ENCODE measurements around the gene SLC23A1. TPM values are rescaled to one million over a fixed set of nuclear protein-coding genes. Genes with fewer than 3 reads are reported as not detected.
A peak's percentile ranks its signal among the peaks of the same experiment; 100 is the strongest.

SLC23A1 gene
- total and polyA plus RNA-seq, 9 of the 15 experiments (the other 6 are each of a cell fraction or from before 2014, with no cell fraction given) = 0.03 to 0.20 (median 0.05) TPM; not detected in 5

DNA sequence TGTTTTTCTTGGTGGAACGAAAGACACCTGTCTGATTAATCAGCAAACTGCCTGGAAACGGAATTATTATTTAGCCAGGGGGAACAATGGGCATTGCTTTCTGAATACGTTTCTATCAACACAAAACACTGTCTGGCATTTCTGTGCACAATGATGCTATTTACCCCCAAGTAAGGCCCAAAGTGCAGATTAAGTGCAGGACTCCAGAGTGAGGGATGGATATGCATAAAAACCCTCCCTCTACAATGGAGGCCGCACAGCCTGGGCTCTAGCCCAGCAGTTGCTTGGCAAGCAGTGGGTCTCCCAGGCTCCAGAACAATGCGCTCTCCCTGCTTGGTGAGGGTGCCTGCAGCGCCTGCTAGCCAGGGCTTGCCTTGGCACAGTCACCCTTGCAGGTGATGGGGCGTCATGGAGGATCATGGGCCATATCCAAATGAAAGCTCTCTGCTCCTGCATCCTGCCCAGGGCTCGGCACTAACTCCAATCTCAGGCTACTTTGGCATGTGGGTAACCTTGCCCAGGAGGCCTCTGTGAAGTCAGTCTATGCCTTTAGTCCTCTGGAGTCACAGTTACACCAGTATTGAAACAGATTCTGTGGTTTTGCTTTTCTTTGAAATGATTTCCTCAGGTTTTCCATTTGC lies 32.2 kb upstream of the SLC23A1 start:
- DNase-seq (ENCODE audit: extremely low read depth in 1 of 4, low spot score in 3 of 4) (no peak), ATAC-seq (no peak), FAIRE-seq (no peak)
- H4K20me1 ChIP-seq (replicated peaks; ENCODE audit: control insufficient read depth, insufficient read depth, low read length) = no peaks in the 10 kb centered on the region
- H3K79me2 ChIP-seq (ENCODE audit: control insufficient read depth, insufficient read depth, low read length) = no peaks in the 10 kb centered on the region
- H3K9me3 ChIP-seq (replicated peaks; ENCODE audit: control insufficient read depth, insufficient read depth, low read depth, low read length) = no peaks in the 10 kb centered on the region
- no peak overlapping the region for H3K27ac ChIP-seq (ENCODE audit: extremely low read depth, low read depth, low read length)
- no peaks in the 10 kb centered on the region for H3K36me3 ChIP-seq (ENCODE audit: control insufficient read depth, insufficient read depth, low read length)
- no peak overlapping the region; the same call in 1 of the 2 replicates for H3K4me2 ChIP-seq (ENCODE audit: insufficient read depth, low read length)
- ChIA-PET POLR2A (interaction anchor here (0.6 to 1.9 kb wide), 5 partner anchors 9 to 240 kb away, joined by 3 to 6 read pairs (median 5); partner anchors contain the start of genes DNAJC18 and SPATA24), CTCF (ENCODE audit: low intra/inter-chr PET ratio) (no interaction called here)
- BruUV-seq (replicated peaks) = no TSS peak
- no peak for TF ChIP-seq TGIF2 (CRISPR knock-in tag; IDR thresholded peaks at IDR 0.05)
- no peak for TF ChIP-seq STAT5B (CRISPR knock-in tag; IDR thresholded peaks at IDR 0.05)
- no peak for TF ChIP-seq ZKSCAN8 (CRISPR knock-in tag; IDR thresholded peaks at IDR 0.05)
- TF ChIP-seq ESRRB (CRISPR knock-in tag; IDR thresholded peaks at IDR 0.05; ENCODE audit: borderline replicate concordance) = no peak
- TF ChIP-seq GTF2F1 (IDR thresholded peaks at IDR 0.05; ENCODE audit: low read depth, low read length) = no peak
- no peak for TF ChIP-seq ZNF764 (CRISPR knock-in tag; IDR thresholded peaks at IDR 0.05; ENCODE audit: low read depth)
- TF ChIP-seq NCOR1 (IDR thresholded peaks at IDR 0.05) = no peak
- no peak for TF ChIP-seq CREBBP (IDR thresholded peaks at IDR 0.05; ENCODE audit: low read depth, low read length)
- TF ChIP-seq ZNF311 (CRISPR knock-in tag; IDR thresholded peaks at IDR 0.05) = no peak
- no peak for TF ChIP-seq HDAC3 (IDR thresholded peaks at IDR 0.05; ENCODE audit: borderline replicate concordance, partially characterized antibody)
- TF ChIP-seq NONO (IDR thresholded peaks at IDR 0.05; ENCODE audit: low read depth in 2 of 2, low read length in 1 of 2) = no peak
- no peak for TF ChIP-seq SMAD3 (CRISPR knock-in tag; conservative IDR thresholded peaks at IDR 0.05)
- TF ChIP-seq RBM34 (IDR thresholded peaks at IDR 0.05; ENCODE audit: borderline replicate concordance, insufficient read depth, low read length) = no peak
- TF ChIP-seq YY1 (IDR thresholded peaks at IDR 0.05; ENCODE audit: borderline replicate concordance in 1 of 3, control insufficient read depth in 1 of 3, extremely low read depth in 1 of 3, insufficient read depth in 3 of 3, insufficient read length in 1 of 3, insufficient replicate concordance in 2 of 3, low read depth in 1 of 3, low read length in 2 of 3) = no peak
- peak overlapping the region in 1 of 2 experiments; percentile 76; a peak in 2 of 4 replicates for H3K9ac ChIP-seq (ENCODE audit: insufficient read depth in 1 of 2, low read depth in 2 of 2, low read length in 2 of 2)
- no peaks in the 10 kb centered on the region for H3K9me1 ChIP-seq (ENCODE audit: control insufficient read depth, insufficient read depth, low read length)
- H3K4me1 ChIP-seq (replicated peaks in 1 of 2; ENCODE audit: control insufficient read depth in 2 of 2, insufficient read depth in 2 of 2, low read length in 2 of 2) = peaks cover 4 to 13% of the 10 kb centered on the region in 2 experiments
- in situ Hi-C loops (cut with MboI) = loop anchor here (10.0 kb wide), 1 partner anchor 349 kb away; no protein-coding TSS in a partner anchor
- no peak overlapping the region for H2AFZ ChIP-seq (ENCODE audit: low read depth, low read length)
- 70% methylated on average over 8 of the region's 8 CpGs for WGBS (ENCODE audit: insufficient coverage, low coverage, missing lambda C conversion rate)
- no peaks in the 10 kb centered on the region for H3K27me3 ChIP-seq (ENCODE audit: control insufficient read depth in 2 of 2, insufficient read depth in 2 of 2, low read length in 2 of 2)
- intact Hi-C loops (cut with micrococcal nuclease) = loop anchor here (5.0 kb wide), 1 partner anchor 128 kb away; no protein-coding TSS in a partner anchor
- H3K4me3 ChIP-seq = no peak overlapping the region
